NAMALWA (cell line): Measurements from ENCODE around the gene S100A16.

Source experiments
- DNase-seq: peaks from one replicate; pipeline ENCODE4 v3.0.0-alpha.2; 2015; ENCODE audit warnings: low spot score

The S100A16 gene

GRCh38 chr1:153636312-153636711 is 23.4 kb upstream of the S100A16 start:
- DNase-seq, result no peak

GRCh38 chr1:153635872-153636271 is 22.9 kb upstream of the S100A16 start:
- no peak for DNase-seq

GRCh38 chr1:153633754-153634665 is 21.1 kb upstream of the S100A16 start, which contains the start of gene CHTOP:
TSS of gene CHTOP (plus strand) at chr1:153634066. CDS start at chr1:153636589, 2,523 bp downstream.
- DNase-seq, result peak; percentile 100

GRCh38 chr1:153633161-153633753 is 20.3 kb upstream of the S100A16 start:
- no peak for DNase-seq

- DNase-seq, result no peak
Observed at GRCh38 chr1:153631047-153632022, 18.4 kb upstream of the S100A16 start.

- DNase-seq, result no peak
Observed at GRCh38 chr1:153630384-153630783, 17.4 kb upstream of the S100A16 start.

- no peak for DNase-seq
Observed at GRCh38 chr1:153629971-153630370, 17.0 kb upstream of the S100A16 start.

- no peak for DNase-seq
Observed at GRCh38 chr1:153629343-153629665, 16.4 kb upstream of the S100A16 start.

- DNase-seq, result no peak
Observed at GRCh38 chr1:153628638-153629342, 15.9 kb upstream of the S100A16 start.

- DNase-seq, result no peak
Observed at GRCh38 chr1:153627715-153628626, 15.0 kb upstream of the S100A16 start, which contains the start of gene S100A1. TSS of gene S100A1 (plus strand) at chr1:153628434. CDS start at chr1:153630522, 2,088 bp downstream.

- DNase-seq, result no peak
Observed at GRCh38 chr1:153626904-153627714, 14.2 kb upstream of the S100A16 start, which contains the start of gene S100A13. TSS of gene S100A13 (minus strand) at chr1:153627505. CDS start at chr1:153626472, 1,033 bp downstream.

- no peak for DNase-seq
Observed at GRCh38 chr1:153626477-153626903, 13.6 kb upstream of the S100A16 start.

- no peak for DNase-seq
Observed at GRCh38 chr1:153624965-153625611, 12.2 kb upstream of the S100A16 start.

- no peak for DNase-seq
Observed at GRCh38 chr1:153623101-153623500, 10.2 kb upstream of the S100A16 start.

- no peak for DNase-seq
Observed at GRCh38 chr1:153619171-153619570, 6.2 kb upstream of the S100A16 start.

GRCh38 chr1:153617663-153618062 is 4.7 kb upstream of the S100A16 start:
- peak; percentile 89 for DNase-seq

- no peak for DNase-seq
Observed at GRCh38 chr1:153616917-153617311, 4.0 kb upstream of the S100A16 start.

- no peak for DNase-seq
Observed at GRCh38 chr1:153616144-153616916, 3.4 kb upstream of the S100A16 start, which contains the start of gene S100A14. TSS of gene S100A14 (minus strand) at chr1:153616325. CDS start at chr1:153615858, 467 bp downstream.
